NCI-H1092 treated with DMSO at 0.1 percent for 48 hours (cell line): ENCODE results near the gene ACSM4.

Experiments
- DNase-seq: peaks from one replicate; lab custom pipeline; 2025; lab: John Stamatoyannopoulos, UW

The ACSM4 gene

GRCh38 chr12:7339675-7340074, 35.8 kb downstream of the ACSM4 start:
- DNase-seq, result no peak

DNA sequence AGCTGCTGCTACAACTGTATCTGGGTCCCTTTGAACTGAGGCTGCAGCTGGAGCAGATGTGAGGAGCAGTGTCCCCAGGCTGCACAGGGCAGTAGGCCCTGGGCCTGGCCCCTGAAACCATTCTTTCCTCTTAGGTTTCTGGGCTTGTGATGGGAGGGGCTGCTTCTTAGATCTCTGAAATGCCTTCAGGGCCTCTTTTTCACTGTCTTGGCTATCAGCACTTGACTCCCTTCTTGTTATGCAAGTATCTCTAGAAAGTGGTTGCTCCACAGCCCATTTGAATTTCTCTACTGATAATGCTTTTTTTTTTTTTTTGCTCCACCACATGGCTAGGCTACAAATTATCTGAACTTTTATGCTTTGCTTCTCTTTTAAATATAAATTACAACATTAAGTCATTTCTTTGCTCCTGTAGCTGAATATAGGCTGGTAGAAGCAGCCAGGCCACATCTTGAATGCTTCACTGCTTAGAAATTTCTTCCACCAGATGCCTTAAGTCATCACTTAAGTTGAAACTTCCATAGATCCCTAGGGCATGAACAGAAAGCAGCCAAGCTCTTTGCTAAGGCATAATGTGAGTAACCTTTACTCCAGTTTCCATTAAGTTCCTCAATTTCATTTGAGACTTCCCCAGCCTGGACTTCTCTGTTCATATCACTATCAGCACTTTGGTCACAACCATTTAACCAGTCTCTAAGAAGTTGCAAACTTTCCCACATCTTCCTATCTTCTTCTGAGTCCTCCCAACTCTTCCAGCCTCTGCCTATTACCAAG, 41.1 kb downstream of the ACSM4 start:
- no peak for DNase-seq

- no peak for DNase-seq
These were observed 42.8 kb downstream of the ACSM4 start for GRCh38 chr12:7346551-7347225.

DNA sequence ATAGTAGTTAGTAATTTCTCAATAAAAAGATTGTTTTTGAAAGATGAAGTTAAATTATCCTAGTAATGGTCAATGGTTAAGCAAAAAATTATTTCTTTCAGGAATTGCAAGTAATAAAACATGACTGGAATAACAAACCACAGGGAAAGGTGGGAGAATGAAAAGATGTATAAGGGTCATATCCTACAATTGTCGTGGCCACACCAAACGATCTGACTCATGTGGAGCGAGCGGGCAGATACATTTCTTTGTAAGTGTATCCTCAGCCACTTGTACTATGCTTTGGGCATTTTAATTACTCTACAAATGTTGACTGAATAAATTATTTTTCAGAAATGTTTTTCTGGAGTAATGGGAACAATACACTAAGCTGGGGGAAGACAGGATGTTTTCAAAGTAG, 45.5 kb downstream of the ACSM4 start:
- DNase-seq, result no peak

DNA sequence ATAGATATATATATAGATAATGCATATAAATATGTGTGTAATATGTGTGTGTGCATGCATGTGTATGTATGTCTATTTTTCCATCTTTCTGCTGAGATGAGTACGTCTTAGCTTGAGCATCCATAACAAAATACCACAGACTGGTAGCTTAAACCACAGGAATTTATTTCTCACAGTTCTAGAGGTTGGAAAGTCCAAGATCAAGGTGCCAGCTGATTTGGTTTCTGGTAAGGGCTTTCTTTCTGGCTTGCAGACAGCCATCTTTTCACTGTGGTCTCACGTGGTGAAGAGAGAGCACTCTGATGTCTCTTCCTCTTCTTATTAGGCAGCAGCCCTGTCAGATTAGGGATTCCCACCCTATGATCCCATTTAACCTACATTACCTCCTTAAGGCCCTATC, 47.3 kb downstream of the ACSM4 start:
- DNase-seq, result no peak

GRCh38 chr12:7352661-7353060, 48.8 kb downstream of the ACSM4 start:
- no peak for DNase-seq

- DNase-seq, result no peak
These were observed 50.7 kb downstream of the ACSM4 start for GRCh38 chr12:7354529-7354928.

DNA sequence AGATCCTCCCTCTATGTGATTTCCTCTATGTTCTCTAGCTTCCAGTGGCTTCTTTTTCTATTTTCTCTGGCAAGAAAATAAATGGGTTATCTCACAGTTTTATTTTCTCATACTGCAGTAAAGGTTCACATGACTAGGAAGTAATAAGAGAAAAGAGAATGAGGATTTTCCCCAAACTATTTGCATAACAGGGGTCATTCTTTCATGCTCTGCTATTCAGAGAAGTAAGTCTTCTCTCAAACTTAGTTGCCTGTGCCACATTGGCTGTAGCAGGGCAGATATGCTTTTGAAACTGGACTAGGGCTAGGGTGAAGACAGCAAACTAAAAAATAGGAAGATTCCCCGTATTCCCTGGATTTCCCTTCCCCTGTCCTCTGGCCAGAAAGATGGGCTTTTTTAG, 57.4 kb downstream of the ACSM4 start:
- no peak for DNase-seq

GRCh38 chr12:7362734-7363133, 58.9 kb downstream of the ACSM4 start:
- no peak for DNase-seq

DNA sequence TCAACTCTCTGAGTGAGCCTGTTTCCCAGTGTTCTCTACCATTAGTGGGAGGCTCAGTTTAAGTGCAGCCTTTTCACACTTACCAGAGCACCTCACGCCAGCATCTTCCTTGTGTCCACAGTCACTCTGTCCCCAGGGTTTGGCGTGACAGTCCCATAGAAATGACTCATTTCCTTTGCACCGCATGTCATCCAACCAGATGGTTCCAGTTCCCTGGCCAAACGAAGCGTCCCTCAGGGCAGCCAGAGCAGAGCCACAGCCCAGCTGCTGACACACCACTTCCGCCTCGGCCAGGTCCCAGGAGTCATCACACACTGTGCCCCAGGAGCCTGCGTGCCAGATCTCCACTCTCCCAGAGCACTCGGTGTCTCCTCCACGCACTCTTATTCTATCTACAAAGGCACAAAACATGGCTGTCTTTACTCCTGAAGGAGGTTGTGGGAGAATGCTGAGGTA, 65.4 kb downstream of the ACSM4 start:
- no peak for DNase-seq

DNA sequence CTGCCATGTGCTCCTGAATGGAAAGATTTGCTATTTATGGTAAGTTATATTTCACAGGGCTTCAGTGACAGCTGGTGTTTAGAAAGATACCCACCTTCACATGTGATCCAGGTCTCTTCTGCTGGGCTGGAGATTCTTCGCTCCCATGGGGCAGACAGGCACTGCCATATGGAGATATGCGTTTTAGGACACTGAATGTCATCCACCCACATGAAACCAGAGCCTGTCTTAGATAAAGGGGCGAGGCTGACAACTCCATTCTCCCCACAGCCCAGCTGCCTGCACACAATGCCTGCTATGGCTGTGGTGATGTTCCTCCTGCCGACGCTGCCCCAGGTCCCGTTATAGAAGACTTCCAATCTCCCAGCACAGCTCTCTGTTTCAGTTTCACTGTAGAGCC, 69.4 kb downstream of the ACSM4 start:
- DNase-seq, result no peak

DNA sequence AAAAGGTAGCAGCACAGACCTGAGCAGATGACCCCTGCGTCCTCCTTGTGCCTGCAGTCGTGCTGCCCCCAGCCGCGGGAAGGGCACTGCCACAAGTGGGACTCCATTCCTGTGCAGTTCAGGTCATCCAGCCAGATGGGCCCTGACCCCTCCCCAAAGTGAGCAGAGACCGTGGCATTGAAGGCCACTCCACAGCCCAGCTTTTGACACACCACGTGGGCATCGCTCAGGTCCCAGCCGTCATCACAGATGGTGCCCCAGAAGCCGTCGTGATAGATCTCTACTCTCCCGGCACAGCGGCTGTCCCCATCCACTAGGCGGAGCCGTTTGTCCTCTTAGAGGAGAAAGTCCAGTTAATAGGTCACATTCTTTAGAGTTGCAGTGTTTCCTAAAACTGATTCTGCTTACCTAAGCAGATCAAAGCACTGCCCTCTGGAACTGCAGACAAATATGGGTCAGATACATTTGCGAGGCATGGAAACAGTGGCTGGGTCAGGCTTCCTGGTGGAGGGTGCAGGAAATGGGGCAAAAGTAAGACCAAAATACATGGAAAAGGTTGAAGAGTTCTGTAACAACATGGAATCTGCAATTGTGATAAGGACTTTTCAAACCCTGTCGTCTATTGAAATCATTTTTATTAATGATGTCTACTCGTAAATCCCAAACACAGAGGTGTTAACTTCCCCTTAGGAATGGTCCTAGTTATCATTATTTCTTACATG, 70.7 kb downstream of the ACSM4 start:
- no peak for DNase-seq

- DNase-seq, result no peak
These were observed 71.3 kb downstream of the ACSM4 start for GRCh38 chr12:7375145-7375543.

DNA sequence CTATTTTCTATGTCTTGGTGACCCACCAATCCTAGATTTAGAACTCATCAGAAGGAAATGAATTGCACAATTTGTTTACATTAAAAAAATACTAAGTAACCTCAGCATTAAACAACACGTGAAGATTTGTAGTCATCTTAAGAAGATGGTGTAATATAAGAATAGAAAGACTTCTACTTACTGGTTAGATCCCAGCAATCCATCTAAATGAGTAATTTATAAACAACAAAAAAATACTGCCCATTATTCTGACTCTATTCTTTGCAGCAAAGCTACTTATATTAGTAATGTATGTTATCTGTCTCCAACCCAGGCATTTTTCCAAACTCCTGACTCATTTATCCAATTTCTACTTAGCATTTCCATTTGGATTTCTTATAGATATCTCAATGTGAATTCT, 72.3 kb downstream of the ACSM4 start:
- no peak for DNase-seq
